Stimulated activated CD8-positive, alpha-beta memory T cell treated with anti-CD3 and anti-CD28 coated beads, Interleukin-12 subunit alpha, Interleukin-12 subunit beta, amount 100 ng/mL, for 24 hours (primary cell): ENCODE measurements around the gene VPS54.

Source experiments
- DNase-seq: peaks from one replicate; pipeline ENCODE4 v3.0.0-alpha.2; 2020; ENCODE audit errors: extremely low read depth

VPS54 gene

DNA sequence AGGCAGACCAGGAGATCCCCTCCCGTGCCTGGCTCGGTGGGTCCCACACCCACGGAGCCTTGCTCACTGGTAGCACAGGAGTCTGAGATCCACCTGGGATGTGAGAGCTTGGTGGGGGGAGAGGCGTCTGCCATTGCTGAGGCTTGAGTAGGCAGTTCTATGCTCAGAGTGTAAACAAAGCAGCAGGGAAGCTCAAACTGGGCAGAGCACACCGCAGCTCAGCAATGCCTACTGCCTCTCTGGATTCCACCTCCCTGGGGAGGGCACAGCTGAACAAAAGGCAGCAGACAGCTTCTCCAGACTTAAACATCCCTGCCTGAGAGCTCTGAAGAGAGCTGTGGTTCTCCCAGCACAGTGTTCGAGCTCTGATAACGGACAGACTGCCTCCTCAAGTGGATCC is 92.4 kb downstream of the VPS54 start:
- DNase-seq, result no peak

DNA sequence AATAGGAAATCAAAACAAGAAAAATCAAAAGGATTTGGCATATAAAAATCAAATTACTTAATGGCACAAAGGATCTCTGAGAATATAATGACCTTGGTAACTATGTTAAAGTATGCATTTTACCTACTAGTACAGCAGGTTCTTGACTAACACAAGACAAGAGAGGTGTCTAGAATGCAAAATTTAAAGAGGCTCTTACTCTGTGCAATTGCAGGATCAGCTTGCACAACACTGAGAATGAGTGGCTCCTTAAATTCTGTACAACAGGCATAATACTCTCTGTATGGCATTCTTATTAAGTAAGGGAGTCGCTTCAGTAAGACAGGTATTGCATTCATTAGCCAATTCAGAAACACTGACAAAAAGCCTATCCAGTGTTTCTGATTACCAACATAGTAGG is 104.9 kb downstream of the VPS54 start:
- no peak for DNase-seq

DNA sequence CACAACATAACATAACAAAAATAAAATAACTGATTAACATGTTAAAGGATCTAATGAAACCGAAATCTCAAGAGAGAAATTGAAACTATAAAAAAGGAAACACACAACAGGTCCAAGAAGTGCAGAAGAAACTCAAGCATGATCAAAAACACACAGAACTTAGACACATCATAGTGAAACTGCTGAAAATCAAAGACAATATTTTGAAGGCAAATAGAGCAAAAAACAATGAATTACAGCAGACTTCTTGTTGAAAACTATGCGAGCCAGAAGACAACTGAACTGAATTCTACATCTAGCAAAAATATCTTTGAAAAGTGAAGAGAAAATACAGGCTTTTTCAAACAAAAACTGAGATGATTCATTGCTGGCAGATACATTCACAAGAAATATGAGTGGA is 116.2 kb downstream of the VPS54 start:
- no peak for DNase-seq

DNA sequence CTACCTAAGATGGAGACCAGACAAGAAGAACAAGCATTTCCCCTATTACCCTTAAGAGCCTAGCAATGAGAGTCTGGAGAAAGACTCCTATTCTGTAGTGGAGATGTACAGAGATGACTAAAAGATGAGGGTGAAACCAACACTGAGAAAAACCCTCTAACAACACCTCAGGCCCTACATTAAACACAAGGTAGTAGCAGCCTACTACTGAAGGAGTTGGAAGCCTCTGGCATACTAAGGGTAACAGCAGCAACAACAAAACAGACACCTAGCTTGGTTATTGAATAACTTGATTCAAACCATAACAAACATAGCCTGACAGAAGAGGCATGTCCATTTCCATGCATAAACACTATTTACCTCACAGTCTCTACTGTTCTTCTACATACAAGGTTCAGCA is 117.1 kb downstream of the VPS54 start:
- no peak for DNase-seq

DNA sequence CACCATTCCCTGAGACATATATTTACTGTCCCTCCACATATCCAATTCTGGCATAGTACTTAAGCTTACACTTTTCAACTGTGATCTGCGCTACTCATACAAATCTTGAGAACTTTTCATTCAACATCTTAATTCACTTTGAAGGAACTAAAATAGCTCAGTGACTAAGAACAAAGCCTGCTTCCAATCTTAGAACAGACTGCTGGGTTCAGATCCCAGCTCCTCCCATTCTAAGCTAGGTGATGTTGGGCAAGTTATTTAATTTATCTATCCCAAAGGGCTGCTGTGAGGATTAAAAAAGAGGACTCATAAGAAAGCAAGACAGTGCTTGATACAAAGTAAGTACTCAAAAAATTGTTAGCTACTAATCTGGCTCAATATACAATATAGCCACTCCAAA is 119.6 kb downstream of the VPS54 start:
- DNase-seq, result no peak

DNA sequence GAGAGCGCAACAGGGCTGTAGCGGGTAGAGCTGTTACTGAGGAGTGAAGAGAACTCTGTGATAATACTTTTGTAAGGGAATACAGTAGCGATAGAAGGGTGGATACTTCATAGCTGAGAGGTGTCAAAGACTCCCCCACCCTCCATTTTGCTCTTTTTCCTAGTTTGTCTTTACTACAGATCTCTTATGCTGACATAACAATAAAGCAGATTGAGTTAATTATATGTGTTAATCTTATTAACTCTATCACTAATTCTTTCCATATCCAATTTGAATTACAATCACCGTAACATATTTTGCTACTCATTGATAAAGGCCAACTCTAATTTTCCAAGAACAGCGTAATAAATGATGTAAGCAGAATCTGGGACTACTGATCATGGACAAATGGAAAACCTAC is 120.4 kb downstream of the VPS54 start:
- DNase-seq, result no peak

DNA sequence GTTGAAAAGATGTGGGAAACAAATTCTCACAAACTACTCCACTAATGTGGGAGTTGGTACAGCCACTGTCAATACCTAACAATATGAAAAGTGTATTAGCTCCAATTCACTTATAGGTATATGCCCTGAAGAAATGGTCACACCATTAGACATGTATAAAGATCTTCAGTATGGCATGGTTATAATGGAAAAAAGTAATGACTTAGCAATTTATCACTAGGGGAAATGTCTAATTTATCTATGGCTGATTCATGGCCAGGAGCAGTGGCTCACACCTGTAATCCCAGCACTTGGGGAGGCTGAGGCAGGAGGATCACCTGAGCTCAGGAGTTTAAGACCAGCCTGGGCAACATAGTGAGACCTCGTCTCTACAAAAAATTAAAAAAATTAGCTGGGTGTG is 125.1 kb downstream of the VPS54 start:
- no peak for DNase-seq

DNA sequence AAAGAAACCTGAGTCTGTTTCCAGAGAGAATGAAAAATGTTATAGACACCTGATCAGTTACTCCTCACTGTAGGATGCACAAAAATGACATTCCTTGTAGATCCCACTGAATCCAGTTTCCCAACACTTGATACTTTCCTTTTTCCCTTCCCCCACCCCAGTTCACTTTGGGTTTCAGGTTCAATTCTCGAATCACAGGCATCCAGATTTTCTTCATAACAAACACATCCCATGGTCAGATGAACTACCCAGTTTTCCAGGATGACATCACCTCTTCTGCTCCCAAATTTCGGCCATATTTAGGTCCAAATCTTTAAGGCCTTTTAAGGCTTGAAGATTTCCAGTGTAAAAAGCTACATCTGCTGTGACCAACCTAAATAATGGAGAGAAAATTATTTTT is 126.1 kb downstream of the VPS54 start:
- DNase-seq, result no peak

DNA sequence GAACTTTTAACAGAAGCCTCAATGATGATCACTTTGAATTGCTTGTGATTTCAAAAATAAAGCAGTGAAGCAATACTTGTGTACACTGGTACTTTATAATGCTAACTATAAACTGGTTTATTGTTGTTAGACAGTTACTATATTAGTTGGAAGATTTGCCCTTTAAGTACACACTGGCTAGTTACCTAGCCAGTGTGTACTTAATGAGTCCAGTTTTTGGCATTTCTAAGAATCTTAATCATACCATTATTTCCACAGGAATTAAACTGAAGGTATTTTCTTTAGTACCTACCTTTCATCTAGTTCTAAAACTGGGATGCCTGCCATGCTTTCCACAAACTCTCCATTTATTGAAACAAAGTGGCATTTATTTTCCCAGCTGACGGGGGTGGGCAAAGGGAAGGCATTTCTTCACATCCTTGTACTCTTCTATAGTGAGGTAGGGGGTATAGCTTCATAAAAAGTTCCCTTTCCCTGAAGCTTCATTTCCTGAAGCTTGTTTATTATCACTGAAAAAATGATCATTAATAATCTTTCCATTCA is 127.7 kb downstream of the VPS54 start:
- no peak for DNase-seq

DNA sequence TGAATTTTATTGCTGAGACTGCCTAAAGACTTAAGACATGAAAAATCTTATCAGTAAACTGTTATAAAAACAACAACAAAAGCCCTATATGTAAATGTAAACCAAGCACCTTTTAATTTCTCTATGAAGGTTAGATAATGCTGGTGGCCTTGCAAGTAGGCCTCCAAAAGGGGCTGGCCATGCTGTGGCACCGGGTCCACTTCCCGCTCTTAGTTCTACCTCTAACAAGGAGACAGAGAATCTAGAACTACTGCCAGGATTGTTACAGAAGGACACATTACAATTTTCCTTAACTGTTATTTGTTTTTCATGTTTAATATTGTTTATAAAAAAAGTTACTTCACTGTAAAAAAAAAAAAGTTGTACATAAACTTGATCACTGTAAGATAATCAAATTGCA is 128.6 kb downstream of the VPS54 start:
- DNase-seq, result no peak

DNA sequence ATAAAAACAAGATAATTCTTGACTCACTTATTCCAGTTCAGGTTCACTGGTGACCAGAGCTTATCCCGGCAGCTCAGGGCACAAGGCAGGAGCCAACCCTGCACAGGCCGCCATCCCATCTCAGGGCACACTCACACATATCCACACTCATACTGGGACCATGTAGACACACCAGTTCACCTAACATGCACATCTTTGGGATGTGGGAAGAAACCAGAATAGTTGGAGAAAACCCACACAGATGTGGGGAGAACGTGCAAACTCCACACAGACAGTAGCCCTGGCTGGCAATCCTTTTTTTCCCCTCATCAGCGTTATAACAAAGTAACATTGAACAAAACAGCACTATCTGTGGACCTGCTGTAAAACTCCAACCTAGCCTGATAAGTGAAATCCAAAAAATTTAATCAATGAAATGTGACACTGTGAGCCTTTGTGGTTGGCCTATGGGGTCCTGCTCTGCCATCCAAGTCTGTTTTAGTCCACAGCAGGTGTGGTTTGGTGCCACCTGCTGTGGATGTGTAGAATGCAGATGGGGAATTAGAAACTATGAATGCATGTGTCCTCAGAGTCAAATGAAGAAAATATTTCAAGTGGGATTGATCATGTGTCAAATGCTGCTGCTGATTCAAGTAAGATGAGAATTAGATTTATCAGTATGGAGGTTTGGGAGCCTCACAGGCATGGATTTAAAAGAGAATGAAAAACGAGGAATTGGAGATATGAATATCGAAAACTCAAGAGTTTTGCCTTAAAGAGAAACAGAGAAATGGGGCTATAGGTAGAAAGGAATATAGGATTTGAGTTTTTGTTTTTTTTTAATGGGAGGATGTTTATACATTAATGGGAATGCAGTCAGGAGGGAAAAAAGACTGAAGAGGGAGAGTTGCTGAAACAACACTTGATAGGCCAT is 130.5 kb downstream of the VPS54 start:
- no peak for DNase-seq

DNA sequence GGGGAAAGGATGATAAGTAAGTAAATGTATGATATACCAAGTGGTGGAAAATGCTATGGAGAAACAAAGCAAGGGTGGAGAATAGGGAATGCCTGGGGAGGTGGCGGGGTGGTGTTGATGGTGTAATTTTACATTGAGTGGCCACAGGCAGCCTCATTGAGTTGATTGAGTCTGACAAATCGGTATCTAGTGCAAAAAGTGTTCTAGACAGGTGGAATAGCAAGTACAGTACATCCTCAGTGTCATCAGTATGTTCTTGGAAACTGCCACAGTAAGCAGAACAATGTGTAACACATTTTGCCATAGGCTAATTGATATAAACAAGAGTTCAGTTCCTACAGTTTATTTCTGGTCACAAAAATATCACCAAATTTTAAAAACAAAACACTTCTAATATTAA is 131.2 kb downstream of the VPS54 start:
- no peak for DNase-seq

DNA sequence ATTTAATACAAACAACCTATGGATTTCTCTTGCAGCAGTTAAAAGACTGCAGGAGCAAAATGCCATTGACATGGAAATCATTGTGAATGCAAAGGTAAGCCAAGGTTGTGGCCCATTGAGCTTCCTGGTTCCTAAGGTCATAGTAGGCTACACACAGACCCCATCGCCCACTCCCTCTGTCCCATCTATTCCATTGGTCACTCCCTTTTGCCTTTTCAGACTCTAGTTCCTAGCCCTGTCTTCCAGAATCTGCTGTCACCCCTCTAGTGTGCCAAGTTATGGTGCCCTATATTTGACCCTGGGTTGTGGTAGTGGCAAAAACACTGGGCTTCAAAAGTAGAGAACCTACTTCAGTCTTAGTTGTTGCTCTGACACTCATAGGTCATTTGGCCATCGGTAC is 132.8 kb downstream of the VPS54 start:
- DNase-seq, result no peak

DNA sequence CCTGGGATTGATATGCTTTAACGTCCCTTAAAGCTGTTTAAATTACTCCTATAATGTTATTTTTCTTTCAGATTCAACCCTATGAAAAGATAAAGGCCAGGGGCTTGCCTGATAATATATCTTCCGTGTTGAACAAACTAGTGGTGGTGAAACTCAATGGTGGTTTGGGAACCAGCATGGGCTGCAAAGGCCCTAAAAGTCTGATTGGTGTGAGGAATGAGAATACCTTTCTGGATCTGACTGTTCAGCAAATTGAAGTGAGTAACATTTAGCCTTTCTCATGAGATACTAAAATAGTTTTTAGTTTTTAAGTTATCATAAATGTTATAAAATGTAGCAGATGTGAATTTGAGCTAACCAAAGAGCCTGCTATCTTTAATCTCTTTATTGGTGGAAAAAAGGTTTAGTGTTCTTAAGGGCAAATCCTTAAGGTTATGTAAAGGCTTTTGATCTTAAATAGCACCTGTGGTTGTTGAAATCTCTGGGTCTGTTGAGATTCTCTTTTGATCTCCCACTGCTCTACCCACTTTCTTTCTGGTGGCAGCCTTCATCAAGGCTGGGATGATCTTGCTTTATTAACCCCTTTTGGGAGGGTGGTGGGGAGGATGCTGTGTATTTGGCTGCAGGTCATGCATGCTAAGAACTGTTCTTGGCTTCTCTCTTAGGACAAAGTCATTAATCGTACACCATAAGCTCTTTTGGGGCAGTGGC is 136.7 kb downstream of the VPS54 start:
- DNase-seq, result no peak

DNA sequence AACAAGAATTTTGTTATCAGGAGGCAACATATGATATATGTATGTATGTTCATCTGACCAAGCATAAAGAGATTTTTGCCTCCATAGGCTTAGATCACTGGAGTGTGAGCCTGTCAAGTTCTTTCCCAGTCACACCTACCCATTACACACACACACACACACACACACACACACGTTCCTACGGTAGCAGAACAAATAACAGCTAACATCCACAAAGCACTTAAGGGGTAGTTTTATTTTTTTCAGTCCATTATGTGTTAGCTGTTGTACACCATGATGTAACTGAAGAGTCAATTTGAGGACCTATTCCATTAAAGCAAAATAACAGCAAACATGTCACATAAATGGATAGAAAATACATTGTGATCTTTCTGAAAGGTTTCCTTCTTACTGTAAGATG is 138.0 kb downstream of the VPS54 start:
- no peak for DNase-seq

DNA sequence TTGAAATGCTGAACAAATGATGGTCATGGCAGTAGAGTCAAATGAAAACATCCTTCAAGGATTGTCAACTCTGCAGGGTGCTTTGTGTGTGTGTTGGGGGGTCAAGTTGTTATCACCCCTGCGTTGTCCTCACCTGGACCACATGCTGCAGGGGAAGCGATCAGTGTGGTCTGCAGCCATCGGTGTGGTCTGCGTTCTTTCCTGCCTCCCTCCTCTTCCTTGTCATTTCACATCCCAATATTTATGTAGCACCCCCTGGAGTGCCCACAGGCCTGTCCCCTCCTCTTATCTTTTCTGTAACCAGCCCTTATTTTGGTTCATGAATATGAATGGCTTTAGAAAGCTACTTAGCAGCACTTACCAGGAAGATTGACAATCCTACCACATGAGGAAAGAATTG is 138.6 kb downstream of the VPS54 start:
- no peak for DNase-seq

DNA sequence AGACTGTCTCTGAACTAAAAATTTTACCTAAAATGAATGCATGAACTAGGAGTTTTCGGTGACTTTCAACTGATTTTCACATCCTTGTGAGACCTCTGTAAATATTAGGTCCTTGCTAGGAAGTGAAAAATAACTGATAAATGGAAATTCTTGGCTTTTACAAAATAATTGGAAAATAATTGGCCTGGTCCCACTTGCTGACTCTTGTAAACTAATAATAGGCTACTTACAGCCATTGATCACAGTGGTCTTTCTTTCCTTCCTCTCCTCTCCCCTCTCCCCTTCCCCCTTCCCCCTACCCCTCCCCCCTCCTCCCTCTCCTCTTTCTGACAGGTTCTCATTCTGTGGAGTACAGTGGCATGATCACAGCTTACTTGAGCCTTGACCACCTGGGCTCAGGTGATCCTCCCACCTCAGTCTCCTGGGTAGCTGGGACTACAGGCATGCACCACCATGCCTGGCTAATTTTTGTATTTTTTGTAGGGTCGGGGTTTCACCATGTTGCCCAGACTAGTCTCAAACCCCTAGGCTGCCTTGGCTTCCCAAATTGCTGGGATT is 139.3 kb downstream of the VPS54 start:
- no peak for DNase-seq

DNA sequence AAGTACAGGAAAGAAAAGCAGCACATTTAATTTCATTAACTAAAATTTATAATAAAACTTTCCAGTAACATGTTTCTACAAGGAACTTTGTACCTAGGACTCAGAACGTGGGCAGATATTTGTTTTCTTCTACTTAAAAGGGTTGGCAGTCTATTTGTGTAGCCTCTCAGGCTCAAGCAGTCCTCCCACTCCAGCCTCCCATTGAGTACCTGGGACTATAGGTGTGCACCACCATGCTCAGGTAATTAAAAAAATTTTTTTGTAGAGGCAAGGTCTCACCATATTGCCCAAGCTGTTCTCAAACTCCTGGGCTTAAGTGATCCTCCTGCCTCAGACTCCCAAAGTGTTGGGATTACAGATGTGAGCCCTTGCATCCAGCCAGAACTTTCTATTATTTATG is 140.7 kb downstream of the VPS54 start:
- DNase-seq, result no peak

DNA sequence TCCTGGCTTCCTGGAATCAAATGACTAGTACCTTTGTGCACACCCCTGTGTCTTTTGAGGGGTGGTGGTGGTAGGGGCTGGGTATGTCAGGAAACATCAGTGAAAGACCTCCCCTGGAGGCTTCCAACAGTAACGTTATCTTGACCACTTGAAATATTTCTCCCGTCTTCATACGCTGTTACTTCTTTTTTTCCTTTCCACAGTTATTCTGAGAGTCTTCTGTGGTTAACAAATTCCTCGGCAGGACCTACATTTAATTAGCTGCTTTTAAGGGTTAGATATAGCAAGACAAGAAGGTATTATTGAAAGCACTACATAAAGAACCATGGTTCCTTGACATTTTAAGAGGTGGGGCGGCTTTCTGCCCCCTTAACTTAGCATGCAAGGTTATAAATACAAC is 142.9 kb downstream of the VPS54 start:
- DNase-seq, result no peak

DNA sequence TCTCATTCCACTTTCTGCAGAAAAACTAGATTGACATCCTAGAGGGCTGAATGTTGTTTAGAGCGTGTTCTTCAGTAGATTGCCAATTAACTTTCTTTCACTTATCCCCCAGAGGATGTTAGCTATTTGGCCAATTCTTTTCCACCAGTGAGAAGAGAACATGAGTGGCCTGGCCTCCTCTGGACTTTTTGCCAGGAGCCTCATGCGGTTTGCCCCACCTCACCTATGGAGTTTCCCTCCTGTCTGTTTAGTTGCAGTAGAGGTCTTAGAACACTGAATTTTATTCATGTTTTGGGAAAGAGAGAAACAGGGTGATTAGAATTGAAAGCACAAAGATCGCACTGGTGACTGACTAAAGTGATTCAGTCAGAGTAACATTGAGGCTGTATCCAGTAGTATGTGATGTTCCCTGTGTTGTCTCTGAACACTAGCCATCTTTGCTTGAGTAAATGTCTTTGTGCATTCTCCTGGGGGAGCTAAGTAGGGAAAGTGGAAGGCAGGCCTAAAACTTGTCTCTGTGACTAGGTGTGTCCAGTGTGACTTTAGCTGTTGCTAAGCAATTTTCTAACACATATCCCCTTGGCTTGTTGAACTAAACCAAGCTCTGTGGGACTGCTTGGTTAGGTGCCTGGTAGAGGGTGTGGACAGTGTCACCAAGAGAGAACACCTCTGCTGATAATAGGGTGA is 143.5 kb downstream of the VPS54 start:
- no peak for DNase-seq

DNA sequence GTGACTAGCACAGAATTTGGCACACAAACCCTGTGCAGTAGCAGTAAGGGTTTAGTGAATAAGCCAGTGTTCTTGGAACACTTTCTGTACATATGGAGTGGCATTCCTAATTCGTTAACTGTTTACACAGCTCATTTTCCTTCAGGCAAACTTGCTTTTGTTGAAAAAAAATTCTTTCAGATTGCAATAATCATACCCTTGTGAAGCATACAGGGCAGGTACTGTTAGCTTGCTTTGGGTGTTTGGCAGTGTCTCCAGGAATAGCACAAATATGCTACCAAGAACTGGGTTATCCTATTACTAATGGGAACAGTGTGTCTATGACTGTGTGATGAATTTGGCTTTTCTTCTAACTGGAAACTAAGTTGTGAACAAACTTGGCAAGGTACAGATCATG is 144.1 kb downstream of the VPS54 start:
- no peak for DNase-seq
